HEK293 (cell line): Measurements from ENCODE around the gene BAK1.
"Not testable (repeated sequence)": the region's sequence is repeated elsewhere in the genome, so short reads cannot be mapped to it uniquely, and the experiment has no call there.

Experiments
- CTCF ChIA-PET: fragments of 350-600 bp; formaldehyde crosslinking; extraction: SDS; loops from one replicate; lab custom pipeline; 2021; ENCODE audit warnings: antibody characterized with exemption; lab: Yijun Ruan, JAX
- POLR2A ChIA-PET: fragments of 300-600 bp; formaldehyde crosslinking; extraction: SDS; loops from one replicate; lab custom pipeline; 2020; ENCODE audit warnings: antibody characterized with exemption, inconsistent platforms; lab: Yijun Ruan, JAX
- H3K27ac ChIP-seq: fragments of 200-500 bp; sonication (Bioruptor generic); 2 replicates; pipeline ENCODE4 v1.5.1; 2014; ENCODE audit warnings: low read depth, low read length, control low read depth, inconsistent platforms; ENCODE audit errors: extremely low read depth
- H3K36me3 ChIP-seq, 2 experiments: fragments of 200-500 bp in 1 of 2; sonication (Bioruptor generic) in 1 of 2; 1 replicate in 1 of 2; 2 replicates in 1 of 2; pipeline ENCODE4 v1.5.1; 2014 to 2017; ENCODE audit warnings: inconsistent platforms in 2 of 2, low read length in 2 of 2; ENCODE audit not compliant: control insufficient read depth in 2 of 2, insufficient read depth in 1 of 2
- H3K4me1 ChIP-seq: fragments of 200-500 bp; sonication (Bioruptor generic); 2 replicates; pipeline ENCODE4 v1.5.1; 2014; ENCODE audit warnings: mild to moderate bottlenecking, low read length, inconsistent platforms; ENCODE audit not compliant: control insufficient read depth, insufficient read depth
- H3K4me3 ChIP-seq: 2 replicates; pipeline ENCODE4 v1.5.1; 2011; ENCODE audit warnings: low read depth, mild to moderate bottlenecking, control low read depth, low read length, moderate library complexity
- H3K9me3 ChIP-seq: fragments of 200-500 bp; sonication (Bioruptor generic); 2 replicates; pipeline ENCODE4 v1.5.1; 2014; ENCODE audit warnings: low read depth, low read length, inconsistent platforms; ENCODE audit not compliant: control insufficient read depth, insufficient read depth

The BAK1 gene

GRCh38 chr6:33533163-33533869 is 46.8 kb downstream of the BAK1 start:
- POLR2A ChIA-PET: not testable (repeated sequence)

GRCh38 chr6:33532431-33532830 is 47.6 kb downstream of the BAK1 start:
- H3K36me3 ChIP-seq, POLR2A ChIA-PET, H3K27ac ChIP-seq, H3K9me3 ChIP-seq, H3K4me1 ChIP-seq, H3K4me3 ChIP-seq: not testable (repeated sequence)
- CTCF ChIA-PET: interaction anchor here (0.6 to 0.9 kb wide), 2 partner anchors 15 to 19 kb away, joined by 3 to 4 read pairs; no protein-coding TSS in a partner anchor

More at GRCh38 chr6:33533163-33533869, 46.8 kb downstream of the BAK1 start:
- H3K9me3 ChIP-seq, H3K4me3 ChIP-seq, H3K36me3 ChIP-seq, H3K4me1 ChIP-seq, H3K27ac ChIP-seq: not testable (repeated sequence)
- CTCF ChIA-PET: interaction anchor here (0.6 to 0.9 kb wide), 4 partner anchors 15 to 570 kb away, joined by 3 to 4 read pairs (median 3); no protein-coding TSS in a partner anchor

- CTCF ChIA-PET: interaction anchor here (0.6 kb wide), 2 partner anchors 111 to 183 kb away, joined by 3 to 4 read pairs; partner anchors contain the start of gene SYNGAP1
- POLR2A ChIA-PET: interaction anchor here (1.0 kb wide), 1 partner anchor 76 kb away, joined by 4 read pairs; the partner anchor contains the start of gene ZBTB9
- H3K9me3 ChIP-seq, H3K36me3 ChIP-seq, H3K27ac ChIP-seq, H3K4me3 ChIP-seq, H3K4me1 ChIP-seq: not testable (repeated sequence)
These were observed 49.5 kb downstream of the BAK1 start for GRCh38 chr6:33530617-33531016.
